Vagina (tissue), 2 donors: ENCODE data around the gene TMC1. TPM values are rescaled to one million over a fixed set of nuclear protein-coding genes. Genes with fewer than 3 reads are reported as not detected.

ENCODE experiments used
- DNase-seq, 2 donors: peaks; one replicate each; pipeline ENCODE4 v3.0.0-alpha.2; 2017; ENCODE audit errors: extremely low spot score in 2 of 2
- H3K27ac ChIP-seq: fragments of 200-600 bp; sonication (generic); one replicate; pipeline ENCODE4 v1.5.1; 2019
- H3K27me3 ChIP-seq: fragments of 200-600 bp; sonication (generic); one replicate; pipeline ENCODE4 v1.5.1; 2019
- H3K36me3 ChIP-seq, 2 donors: fragments of 200-600 bp; sonication (generic); one replicate each; pipeline ENCODE4 v1.5.1; 2017 to 2019
- H3K4me1 ChIP-seq: fragments of 200-600 bp; sonication (generic); one replicate; pipeline ENCODE4 v1.5.1; 2019
- H3K4me3 ChIP-seq, 2 donors: fragments of 200-600 bp; sonication (generic); 1 replicate in 1 of 2; 2 replicates in 1 of 2; pipeline ENCODE4 v1.5.1; 2016 to 2019
- H3K9me3 ChIP-seq: fragments of 200-600 bp; sonication (generic); one replicate; pipeline ENCODE4 v1.5.1; 2019
- POLR2A ChIP-seq, 2 donors: fragments of 450-650 bp; IDR thresholded peaks; one replicate each; pipeline ENCODE4 v1.6.1; 2017; ENCODE audit warnings: antibody characterized with exemption in 2 of 2, mild to moderate bottlenecking in 2 of 2, moderate library complexity in 2 of 2
- POLR2AphosphoS5 ChIP-seq, 2 donors: sonication (generic); formaldehyde crosslinking; IDR thresholded peaks; one replicate each; pipeline ENCODE4 v1.9.0; 2017; ENCODE audit warnings: antibody characterized with exemption in 2 of 2, mild to moderate bottlenecking in 2 of 2, low read depth in 1 of 2; ENCODE audit not compliant: insufficient read depth in 1 of 2
- intact Hi-C: fragments of 100-400 bp; cut with DNase I; formaldehyde crosslinking; loops from one replicate; pipeline ENCODE4 v1.15.1; 2023
- total RNA-seq: library from RNA; depleted of rRNA; stranded (reverse); fragments of >200 nt; gene quantifications from one replicate; pipeline ENCODE4 v1.2.3, GENCODE V29; 2016
- TF ChIP-seq, protein P1 (sequence below), 3 experiments: fragments of 450-650 bp in 2 of 3; fragments of 200-600 bp in 1 of 3; sonication (generic) in 1 of 3; IDR thresholded peaks; one replicate each; pipeline ENCODE4 v1.5.1; 2017 to 2019; ENCODE audit warnings: antibody characterized with exemption in 3 of 3, mild to moderate bottlenecking in 2 of 3, moderate library complexity in 2 of 3

Gene TMC1
- total RNA-seq, 1 donor from 2014 or later: not detected

DNA sequence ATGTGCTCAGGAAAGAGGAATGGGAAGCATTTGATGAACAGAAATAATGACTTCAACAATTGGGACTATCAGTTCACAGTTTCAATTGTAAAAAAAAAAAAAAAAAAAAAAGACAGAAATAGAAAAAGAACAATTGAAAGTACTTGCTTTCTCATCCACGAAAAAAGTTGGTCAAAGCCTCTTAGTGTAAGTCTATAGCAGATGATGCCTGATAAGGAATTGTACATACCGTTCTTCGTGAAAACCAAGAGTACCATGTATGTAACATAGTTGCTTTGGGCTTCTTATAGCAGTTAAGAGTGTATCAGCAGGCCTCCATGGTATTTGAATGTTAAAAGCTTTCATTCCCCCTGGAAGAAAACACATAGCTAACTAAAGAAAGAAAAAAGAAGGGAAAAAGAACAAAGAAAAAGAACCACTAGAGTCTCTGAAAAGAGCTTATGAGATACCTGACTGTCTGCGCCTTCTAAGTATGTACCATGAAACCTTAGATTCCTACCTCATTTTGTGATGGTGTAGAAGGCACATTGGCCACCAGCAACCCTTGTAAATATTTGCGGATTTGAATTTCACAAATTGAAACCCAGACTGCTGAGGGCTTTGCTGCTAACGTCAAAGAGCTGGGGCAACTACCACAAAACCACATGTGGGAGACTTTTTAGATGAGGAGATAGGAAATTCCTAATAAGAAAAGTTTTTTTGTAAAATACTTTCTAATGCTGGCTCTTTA, 75.2 kb downstream of the TMC1 start:
- DNase-seq: no peak
- no peaks in the 10 kb centered on the region for H3K27me3 ChIP-seq
- H3K9me3 ChIP-seq: no peaks in the 10 kb centered on the region
- TF ChIP-seq POLR2A (IDR thresholded peaks at IDR 0.05) (no peak), POLR2AphosphoS5 (IDR thresholded peaks at IDR 0.05; ENCODE audit: insufficient read depth in 1 of 2, low read depth in 1 of 2) (no peak)
- TF ChIP-seq, protein P1, sequence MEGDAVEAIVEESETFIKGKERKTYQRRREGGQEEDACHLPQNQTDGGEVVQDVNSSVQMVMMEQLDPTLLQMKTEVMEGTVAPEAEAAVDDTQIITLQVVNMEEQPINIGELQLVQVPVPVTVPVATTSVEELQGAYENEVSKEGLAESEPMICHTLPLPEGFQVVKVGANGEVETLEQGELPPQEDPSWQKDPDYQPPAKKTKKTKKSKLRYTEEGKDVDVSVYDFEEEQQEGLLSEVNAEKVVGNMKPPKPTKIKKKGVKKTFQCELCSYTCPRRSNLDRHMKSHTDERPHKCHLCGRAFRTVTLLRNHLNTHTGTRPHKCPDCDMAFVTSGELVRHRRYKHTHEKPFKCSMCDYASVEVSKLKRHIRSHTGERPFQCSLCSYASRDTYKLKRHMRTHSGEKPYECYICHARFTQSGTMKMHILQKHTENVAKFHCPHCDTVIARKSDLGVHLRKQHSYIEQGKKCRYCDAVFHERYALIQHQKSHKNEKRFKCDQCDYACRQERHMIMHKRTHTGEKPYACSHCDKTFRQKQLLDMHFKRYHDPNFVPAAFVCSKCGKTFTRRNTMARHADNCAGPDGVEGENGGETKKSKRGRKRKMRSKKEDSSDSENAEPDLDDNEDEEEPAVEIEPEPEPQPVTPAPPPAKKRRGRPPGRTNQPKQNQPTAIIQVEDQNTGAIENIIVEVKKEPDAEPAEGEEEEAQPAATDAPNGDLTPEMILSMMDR (IDR thresholded peaks at IDR 0.05): no peak
- H3K27ac ChIP-seq: no peak overlapping the region
- peaks cover 4% of the 10 kb centered on the region for H3K4me1 ChIP-seq
- no peak overlapping the region for H3K4me3 ChIP-seq
- intact Hi-C loops: loop anchor here (10.0 kb wide), 1 partner anchor 302 kb away; no protein-coding TSS in a partner anchor
- H3K36me3 ChIP-seq: no peaks in the 10 kb centered on the region

DNA sequence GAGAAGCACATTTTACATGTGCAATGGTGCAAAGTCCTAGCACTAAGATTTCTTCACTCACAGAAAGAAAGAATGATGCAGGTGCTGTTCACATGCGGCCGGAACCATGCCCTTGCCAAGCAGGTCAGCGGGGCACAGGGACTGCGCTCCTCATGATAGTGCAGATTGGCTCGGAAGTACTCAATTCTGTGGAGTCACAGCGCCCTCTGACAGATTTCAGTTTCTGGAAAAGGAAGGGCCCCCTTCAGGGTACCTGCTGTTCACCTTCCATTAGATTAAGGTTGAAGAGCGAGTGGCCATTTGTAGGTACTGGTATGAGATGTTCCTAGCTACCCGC, 75.7 kb downstream of the TMC1 start:
- H3K4me3 ChIP-seq: no peak overlapping the region
- no peak overlapping the region for H3K27ac ChIP-seq
- H3K27me3 ChIP-seq: no peaks in the 10 kb centered on the region
- no peaks in the 10 kb centered on the region for H3K9me3 ChIP-seq
- H3K36me3 ChIP-seq: no peaks in the 10 kb centered on the region
- H3K4me1 ChIP-seq: peaks cover 4% of the 10 kb centered on the region
- no peak for DNase-seq
- intact Hi-C loops: loop anchor here (10.0 kb wide), 1 partner anchor 302 kb away; no protein-coding TSS in a partner anchor
- no peak for TF ChIP-seq POLR2AphosphoS5 (IDR thresholded peaks at IDR 0.05; ENCODE audit: insufficient read depth in 1 of 2, low read depth in 1 of 2)
- TF ChIP-seq POLR2A (IDR thresholded peaks at IDR 0.05): no peak
- TF ChIP-seq, protein P1 (IDR thresholded peaks at IDR 0.05): no peak

DNA sequence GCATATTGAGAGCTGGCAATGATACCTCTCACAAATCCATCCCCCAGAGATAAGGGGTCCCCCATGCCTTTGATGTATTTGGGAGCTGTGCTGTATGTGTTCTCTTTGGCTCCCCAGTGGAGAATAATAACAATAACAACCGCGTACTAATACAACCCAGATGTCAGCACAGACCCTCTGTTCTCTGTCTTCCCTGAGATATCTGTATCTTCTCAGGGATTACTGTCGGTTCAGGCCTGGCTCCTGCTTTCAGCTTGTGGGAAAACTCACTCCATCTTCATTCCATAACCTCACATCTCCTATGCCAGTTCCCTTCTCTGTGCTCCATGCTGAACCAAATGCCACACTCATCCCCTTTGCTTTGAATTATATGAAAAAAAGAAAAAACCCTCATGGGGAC, 76.2 kb downstream of the TMC1 start:
- Histone ChIP-seq H3K4me1 (peaks cover 1% of the 10 kb centered on the region), H3K4me3 (no peak overlapping the region), H3K27me3 (no peaks in the 10 kb centered on the region), H3K36me3 (no peaks in the 10 kb centered on the region), H3K27ac (no peak overlapping the region), H3K9me3 (no peaks in the 10 kb centered on the region)
- DNase-seq: no peak
- intact Hi-C loops: loop anchor here (10.0 kb wide), 1 partner anchor 303 kb away; no protein-coding TSS in a partner anchor
- TF ChIP-seq POLR2AphosphoS5 (IDR thresholded peaks at IDR 0.05; ENCODE audit: insufficient read depth in 1 of 2, low read depth in 1 of 2) (no peak), POLR2A (IDR thresholded peaks at IDR 0.05) (no peak)
- TF ChIP-seq, protein P1 (IDR thresholded peaks at IDR 0.05): no peak

DNA sequence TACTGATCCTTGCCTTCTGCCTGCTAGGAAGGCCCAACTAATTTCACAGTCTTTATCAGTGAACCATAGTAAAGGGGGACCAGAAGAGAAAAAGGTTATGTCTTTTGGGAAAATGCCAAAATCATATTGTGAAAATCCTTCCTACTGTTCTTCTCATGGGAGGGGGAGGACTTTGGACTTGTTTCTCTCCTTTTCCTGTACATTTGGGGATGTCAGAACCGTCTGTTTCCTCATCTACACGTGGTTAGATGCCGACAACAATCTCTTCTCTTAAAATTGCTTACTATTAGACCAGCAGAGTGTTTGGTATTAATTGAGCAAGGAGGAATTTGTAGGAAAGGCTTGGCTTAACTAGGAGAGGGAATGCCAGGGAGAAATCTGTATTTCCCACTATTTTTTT, 77.2 kb downstream of the TMC1 start:
- DNase-seq: no peak
- no peaks in the 10 kb centered on the region for H3K9me3 ChIP-seq
- no peaks in the 10 kb centered on the region for H3K4me1 ChIP-seq
- H3K36me3 ChIP-seq: no peaks in the 10 kb centered on the region
- no peak overlapping the region for H3K27ac ChIP-seq
- no peaks in the 10 kb centered on the region for H3K27me3 ChIP-seq
- no peak overlapping the region for H3K4me3 ChIP-seq
- TF ChIP-seq POLR2A (IDR thresholded peaks at IDR 0.05) (no peak), POLR2AphosphoS5 (IDR thresholded peaks at IDR 0.05; ENCODE audit: insufficient read depth in 1 of 2, low read depth in 1 of 2) (no peak)
- TF ChIP-seq, protein P1 (IDR thresholded peaks at IDR 0.05): no peak
- intact Hi-C loops: loop anchor here (10.0 kb wide), 1 partner anchor 304 kb away; no protein-coding TSS in a partner anchor

GRCh38 chr9:72599874-72600534, 78.6 kb downstream of the TMC1 start:
- Histone ChIP-seq H3K36me3 (no peaks in the 10 kb centered on the region), H3K27me3 (no peaks in the 10 kb centered on the region), H3K4me3 (no peak overlapping the region), H3K9me3 (no peaks in the 10 kb centered on the region), H3K27ac (no peak overlapping the region), H3K4me1 (no peaks in the 10 kb centered on the region)
- TF ChIP-seq POLR2A (IDR thresholded peaks at IDR 0.05) (no peak), POLR2AphosphoS5 (IDR thresholded peaks at IDR 0.05; ENCODE audit: insufficient read depth in 1 of 2, low read depth in 1 of 2) (no peak)
- TF ChIP-seq, protein P1 (IDR thresholded peaks at IDR 0.05): no peak
- intact Hi-C loops: loop anchor here (10.0 kb wide), 1 partner anchor 305 kb away; no protein-coding TSS in a partner anchor
- DNase-seq: no peak
